ENCODE measurements around the gene PROSER2.

GRCh38 chr10:11918384-11918783 lies 95.2 kb downstream of the PROSER2 start:
- no peak for TF ChIP-seq EZH2 (IDR thresholded peaks at IDR 0.05; ENCODE audit: borderline replicate concordance, insufficient read depth, low read depth, low read length, poor library complexity, severe bottlenecking)
- TF ChIP-seq CTCF (IDR thresholded peaks at IDR 0.05), result no peak
